Calu3 (cell line): ENCODE measurements around the gene TTC39A. TPM values are rescaled to one million over a fixed set of nuclear protein-coding genes. Genes with fewer than 3 reads are reported as not detected.

Experiments used
- BruUV-seq: library from RNA; stranded (reverse); fragments of 400-500 nt; replicated peaks from 2 replicates; lab custom pipeline; 2021; lab: Mats Ljungman, UMichigan
- CTCF ChIA-PET: fragments of 300-600 bp; sonication (Branson Sonifier 250); formaldehyde crosslinking; loops from one replicate; lab custom pipeline; 2022; ENCODE audit warnings: antibody characterized with exemption; lab: Charles Lee
- DNase-seq: peaks from one replicate; pipeline ENCODE4 v3.0.0; 2022
- H3K27ac Mint-ChIP-seq: one replicate; pipeline ENCODE4 v1.8.0; 2022; ENCODE audit warnings: mixed read lengths; ENCODE audit not compliant: unreplicated experiment
- H3K27me3 Mint-ChIP-seq: one replicate; pipeline ENCODE4 v1.8.0; 2022; ENCODE audit warnings: mixed read lengths; ENCODE audit not compliant: unreplicated experiment
- H3K36me3 Mint-ChIP-seq: one replicate; pipeline ENCODE4 v1.8.0; 2022; ENCODE audit warnings: mild to moderate bottlenecking, moderate library complexity, mixed read lengths; ENCODE audit not compliant: insufficient read depth, unreplicated experiment
- H3K4me1 Mint-ChIP-seq: one replicate; pipeline ENCODE4 v1.8.0; 2022; ENCODE audit warnings: mild to moderate bottlenecking, low read depth, mixed read lengths; ENCODE audit not compliant: unreplicated experiment
- H3K4me3 Mint-ChIP-seq: one replicate; pipeline ENCODE4 v1.8.0; 2022; ENCODE audit warnings: mild to moderate bottlenecking, low read depth, moderate library complexity, mixed read lengths; ENCODE audit not compliant: unreplicated experiment
- H3K9me3 Mint-ChIP-seq: one replicate; pipeline ENCODE4 v1.8.0; 2022; ENCODE audit warnings: low read depth, mixed read lengths; ENCODE audit not compliant: unreplicated experiment
- CTCF ChIP-seq: fragments of 200-600 bp; IDR thresholded peaks from one replicate; pipeline ENCODE4 v1.8.0; 2022; ENCODE audit warnings: antibody characterized with exemption; ENCODE audit not compliant: unreplicated experiment
- intact Hi-C: fragments of 100-400 bp; cut with micrococcal nuclease; formaldehyde crosslinking; loops from one replicate; pipeline ENCODE4 v1.10.0; 2022; ENCODE audit not compliant: unreplicated experiment
- total RNA-seq: library from RNA; stranded (reverse); gene quantifications from 2 replicates; pipeline ENCODE4 v1.2.3, GENCODE V29; 2022

The TTC39A gene
- total RNA-seq, 1 experiment from 2014 or later: 18.8 TPM

GRCh38 chr1:51354416-51354815, 24.1 kb upstream of the TTC39A start:
- intact Hi-C loops: no loop called here
- no peaks in the 10 kb centered on the region for H3K9me3 Mint-ChIP-seq
- no peak for DNase-seq
- no peak overlapping the region for H3K27ac Mint-ChIP-seq
- H3K36me3 Mint-ChIP-seq: peaks cover 7% of the 10 kb centered on the region
- no peaks in the 10 kb centered on the region for H3K4me1 Mint-ChIP-seq
- H3K27me3 Mint-ChIP-seq: no peaks in the 10 kb centered on the region
- BruUV-seq: no TSS peak
- H3K4me3 Mint-ChIP-seq: no peak overlapping the region
- no peak for TF ChIP-seq CTCF
- CTCF ChIA-PET: no interaction called here

GRCh38 chr1:51351907-51352306, 21.5 kb upstream of the TTC39A start:
- CTCF ChIA-PET: no interaction called here
- H3K36me3 Mint-ChIP-seq: peaks cover 4% of the 10 kb centered on the region
- no peak for DNase-seq
- H3K27me3 Mint-ChIP-seq: no peaks in the 10 kb centered on the region
- H3K4me3 Mint-ChIP-seq: no peak overlapping the region
- intact Hi-C loops: no loop called here
- H3K4me1 Mint-ChIP-seq: no peaks in the 10 kb centered on the region
- TF ChIP-seq CTCF: no peak
- no peaks in the 10 kb centered on the region for H3K9me3 Mint-ChIP-seq
- no peak overlapping the region for H3K27ac Mint-ChIP-seq
- no TSS peak for BruUV-seq

- no peak for DNase-seq
- Mint-ChIP-seq H3K9me3 (no peaks in the 10 kb centered on the region), H3K36me3 (peaks cover 8% of the 10 kb centered on the region), H3K4me3 (no peak overlapping the region), H3K27me3 (no peaks in the 10 kb centered on the region), H3K4me1 (no peaks in the 10 kb centered on the region), H3K27ac (no peak overlapping the region)
- CTCF ChIA-PET: no interaction called here
- no peak for TF ChIP-seq CTCF
- intact Hi-C loops: no loop called here
- no TSS peak for BruUV-seq
Measured at GRCh38 chr1:51349862-51350261, 19.5 kb upstream of the TTC39A start.

GRCh38 chr1:51348147-51348527, 17.8 kb upstream of the TTC39A start:
- no TSS peak for BruUV-seq
- Mint-ChIP-seq H3K27ac (no peak overlapping the region), H3K36me3 (peaks cover 17% of the 10 kb centered on the region), H3K4me3 (no peak overlapping the region), H3K4me1 (peaks cover 11% of the 10 kb centered on the region), H3K9me3 (no peaks in the 10 kb centered on the region), H3K27me3 (no peaks in the 10 kb centered on the region)
- intact Hi-C loops: no loop called here
- CTCF ChIA-PET: no interaction called here
- DNase-seq: no peak
- no peak for TF ChIP-seq CTCF
